ENCODE measurements around the gene FARS2. TPM values are rescaled to one million over a fixed set of nuclear protein-coding genes. Genes with fewer than 3 reads are reported as not detected.

The FARS2 gene
- total and polyA plus RNA-seq, 11 donors, result 11.4 to 24.6 (median 20.5) TPM

DNA sequence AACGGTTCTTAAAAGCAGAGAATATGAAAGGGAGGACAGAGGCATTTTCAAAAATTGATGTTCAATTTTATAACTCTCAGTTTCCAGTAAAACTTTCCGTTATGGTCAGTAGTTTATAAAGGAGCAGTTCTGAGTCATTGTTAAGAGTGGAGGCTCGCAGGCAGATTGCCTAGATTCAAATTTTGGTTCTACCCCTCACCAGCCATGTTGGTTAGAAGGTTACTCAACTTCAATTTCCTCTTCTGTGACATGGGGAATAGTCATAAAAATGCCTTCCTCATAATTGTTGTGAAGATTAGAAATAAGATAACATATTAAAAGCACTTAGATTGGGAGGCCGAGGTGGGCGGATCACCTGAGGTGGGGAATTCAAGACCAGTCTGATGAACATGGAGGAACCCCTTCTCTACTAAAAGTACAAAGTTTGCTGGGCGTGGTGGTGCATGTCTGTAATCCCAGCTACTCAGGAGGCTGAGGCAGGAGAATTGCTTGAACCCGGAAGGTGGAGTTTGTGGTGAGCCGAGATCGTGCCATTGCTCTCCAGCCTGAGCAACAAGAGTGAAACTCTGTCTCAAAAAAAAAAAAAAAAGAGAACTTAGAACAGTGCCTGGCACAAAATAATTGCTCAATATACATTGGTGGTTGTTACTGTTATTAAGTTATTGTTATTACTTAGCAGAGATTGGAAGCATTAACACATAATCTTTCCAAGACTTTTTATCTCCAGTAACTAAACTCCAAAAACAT lies 396.5 kb downstream of the FARS2 start:
- TF ChIP-seq, protein P1, sequence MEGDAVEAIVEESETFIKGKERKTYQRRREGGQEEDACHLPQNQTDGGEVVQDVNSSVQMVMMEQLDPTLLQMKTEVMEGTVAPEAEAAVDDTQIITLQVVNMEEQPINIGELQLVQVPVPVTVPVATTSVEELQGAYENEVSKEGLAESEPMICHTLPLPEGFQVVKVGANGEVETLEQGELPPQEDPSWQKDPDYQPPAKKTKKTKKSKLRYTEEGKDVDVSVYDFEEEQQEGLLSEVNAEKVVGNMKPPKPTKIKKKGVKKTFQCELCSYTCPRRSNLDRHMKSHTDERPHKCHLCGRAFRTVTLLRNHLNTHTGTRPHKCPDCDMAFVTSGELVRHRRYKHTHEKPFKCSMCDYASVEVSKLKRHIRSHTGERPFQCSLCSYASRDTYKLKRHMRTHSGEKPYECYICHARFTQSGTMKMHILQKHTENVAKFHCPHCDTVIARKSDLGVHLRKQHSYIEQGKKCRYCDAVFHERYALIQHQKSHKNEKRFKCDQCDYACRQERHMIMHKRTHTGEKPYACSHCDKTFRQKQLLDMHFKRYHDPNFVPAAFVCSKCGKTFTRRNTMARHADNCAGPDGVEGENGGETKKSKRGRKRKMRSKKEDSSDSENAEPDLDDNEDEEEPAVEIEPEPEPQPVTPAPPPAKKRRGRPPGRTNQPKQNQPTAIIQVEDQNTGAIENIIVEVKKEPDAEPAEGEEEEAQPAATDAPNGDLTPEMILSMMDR (IDR thresholded peaks at IDR 0.05), result no peak
- no peak for TF ChIP-seq POLR2A (IDR thresholded peaks at IDR 0.05)
- no peak for ATAC-seq
- Histone ChIP-seq H3K36me3 (no peaks in the 10 kb centered on the region), H3K9me3 (peaks cover 0 to 8% (median 0%) of the 10 kb centered on the region in 12 donors), H3K27ac (peak overlapping the region in 1 of 12 donors; percentile 66), H3K4me3 (no peak overlapping the region), H3K27me3 (no peaks in the 10 kb centered on the region), H3K4me1 (peaks cover 0 to 7% (median 0%) of the 10 kb centered on the region in 12 donors)
- WGBS, 4 donors, result 91 to 95% (median 92%) methylated on average over 9 of the region's 9 CpGs
- intact Hi-C loops (cut with DNase I), result no loop called here
- no peak for DNase-seq

DNA sequence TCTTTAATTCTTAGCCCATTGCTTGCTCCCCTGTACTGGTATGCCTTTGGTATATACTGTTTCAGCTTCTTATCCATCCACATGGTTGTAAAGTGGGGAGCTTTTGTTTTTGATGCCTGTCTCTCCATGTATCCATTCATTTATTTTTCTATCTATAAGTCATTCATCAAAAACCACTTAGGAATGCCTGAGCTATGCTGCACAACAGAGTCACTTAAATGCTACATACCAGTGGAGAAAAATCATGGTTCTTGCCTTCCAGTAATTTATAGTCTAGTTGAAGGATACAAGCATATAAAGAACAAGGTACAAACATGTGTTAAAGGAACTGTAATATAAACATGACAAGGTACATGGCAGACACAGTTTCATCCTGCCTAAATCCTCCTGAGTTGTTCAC lies 398.2 kb downstream of the FARS2 start:
- Histone ChIP-seq H3K27me3 (no peaks in the 10 kb centered on the region), H3K4me1 (peaks cover 0 to 8% (median 0%) of the 10 kb centered on the region in 12 donors), H3K4me3 (no peak overlapping the region), H3K36me3 (no peaks in the 10 kb centered on the region), H3K27ac (no peak overlapping the region), H3K9me3 (peaks cover 0 to 8% (median 0%) of the 10 kb centered on the region in 12 donors)
- DNase-seq (no peak), ATAC-seq (no peak)
- TF ChIP-seq POLR2A (IDR thresholded peaks at IDR 0.05), result no peak
- TF ChIP-seq, protein P1 (IDR thresholded peaks at IDR 0.05), result no peak
- intact Hi-C loops (cut with DNase I), result no loop called here

DNA sequence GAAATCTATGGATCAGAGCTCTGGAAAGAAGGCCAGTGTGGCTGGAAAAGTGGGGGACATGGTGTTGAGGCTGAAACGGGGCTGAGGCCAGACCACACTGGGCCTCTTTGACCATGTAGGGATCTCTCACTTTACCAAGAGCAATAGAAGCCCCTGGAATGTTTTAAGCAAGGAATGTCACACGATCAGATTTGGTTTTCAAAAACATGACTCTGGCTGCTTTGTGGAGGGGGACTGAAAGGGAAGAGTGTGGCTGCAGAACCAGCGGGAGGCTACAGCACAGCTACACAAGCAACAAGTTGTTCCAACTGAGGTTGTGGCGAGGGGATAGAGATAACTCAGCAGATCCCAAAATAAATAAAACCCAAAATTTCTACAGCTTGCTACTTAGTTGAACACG lies 399.5 kb downstream of the FARS2 start:
- H3K4me3 ChIP-seq, result no peak overlapping the region
- ATAC-seq, result no peak
- WGBS, 4 donors, result 68 to 75% (median 69%) methylated on average over 5 of the region's 5 CpGs
- H3K9me3 ChIP-seq, result no peaks in the 10 kb centered on the region
- no peak for DNase-seq
- no peaks in the 10 kb centered on the region for H3K36me3 ChIP-seq
- TF ChIP-seq, protein P1 (IDR thresholded peaks at IDR 0.05), result no peak
- TF ChIP-seq POLR2A (IDR thresholded peaks at IDR 0.05), result no peak
- H3K27ac ChIP-seq, result no peak overlapping the region
- intact Hi-C loops (cut with DNase I), result loop anchor here in 2 of 10 donors (10.0 kb wide), 2 partner anchors 186 to 196 kb away; no protein-coding TSS in a partner anchor
- peaks cover 0 to 8% (median 0%) of the 10 kb centered on the region in 12 donors for H3K4me1 ChIP-seq
- no peaks in the 10 kb centered on the region for H3K27me3 ChIP-seq

GRCh38 chr6:5662797-5663196 lies 401.5 kb downstream of the FARS2 start:
- peaks cover 0 to 12% (median 0%) of the 10 kb centered on the region in 12 donors for H3K4me1 ChIP-seq
- no peak for ATAC-seq
- no peak overlapping the region for H3K4me3 ChIP-seq
- TF ChIP-seq, protein P1 (IDR thresholded peaks at IDR 0.05), result no peak
- TF ChIP-seq POLR2A (IDR thresholded peaks at IDR 0.05), result no peak
- 83 to 92% (median 85%) methylated on average over 3 of the region's 3 CpGs for WGBS, 4 donors
- H3K9me3 ChIP-seq, result no peaks in the 10 kb centered on the region
- DNase-seq, result no peak
- H3K27ac ChIP-seq, result no peak overlapping the region
- intact Hi-C loops (cut with DNase I), result loop anchor here in 2 of 10 donors (10.0 kb wide), 2 partner anchors 188 to 198 kb away; no protein-coding TSS in a partner anchor
- H3K36me3 ChIP-seq, result no peaks in the 10 kb centered on the region
- H3K27me3 ChIP-seq, result no peaks in the 10 kb centered on the region
